Smooth muscle cell of the pulmonary artery (primary cell): ENCODE data around the gene SULT4A1. TPM values are rescaled to one million over a fixed set of nuclear protein-coding genes. Genes with fewer than 3 reads are reported as not detected.

ENCODE experiments used
- total RNA-seq: library from RNA; depleted of rRNA; stranded (reverse); fragments of >200 nt; gene quantifications from 2 replicates; pipeline ENCODE4 v1.2.3, GENCODE V29; 2014

The SULT4A1 gene, protein sequence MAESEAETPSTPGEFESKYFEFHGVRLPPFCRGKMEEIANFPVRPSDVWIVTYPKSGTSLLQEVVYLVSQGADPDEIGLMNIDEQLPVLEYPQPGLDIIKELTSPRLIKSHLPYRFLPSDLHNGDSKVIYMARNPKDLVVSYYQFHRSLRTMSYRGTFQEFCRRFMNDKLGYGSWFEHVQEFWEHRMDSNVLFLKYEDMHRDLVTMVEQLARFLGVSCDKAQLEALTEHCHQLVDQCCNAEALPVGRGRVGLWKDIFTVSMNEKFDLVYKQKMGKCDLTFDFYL
- total RNA-seq: 0.20 and 0.26 TPM in 2 replicates

DNA sequence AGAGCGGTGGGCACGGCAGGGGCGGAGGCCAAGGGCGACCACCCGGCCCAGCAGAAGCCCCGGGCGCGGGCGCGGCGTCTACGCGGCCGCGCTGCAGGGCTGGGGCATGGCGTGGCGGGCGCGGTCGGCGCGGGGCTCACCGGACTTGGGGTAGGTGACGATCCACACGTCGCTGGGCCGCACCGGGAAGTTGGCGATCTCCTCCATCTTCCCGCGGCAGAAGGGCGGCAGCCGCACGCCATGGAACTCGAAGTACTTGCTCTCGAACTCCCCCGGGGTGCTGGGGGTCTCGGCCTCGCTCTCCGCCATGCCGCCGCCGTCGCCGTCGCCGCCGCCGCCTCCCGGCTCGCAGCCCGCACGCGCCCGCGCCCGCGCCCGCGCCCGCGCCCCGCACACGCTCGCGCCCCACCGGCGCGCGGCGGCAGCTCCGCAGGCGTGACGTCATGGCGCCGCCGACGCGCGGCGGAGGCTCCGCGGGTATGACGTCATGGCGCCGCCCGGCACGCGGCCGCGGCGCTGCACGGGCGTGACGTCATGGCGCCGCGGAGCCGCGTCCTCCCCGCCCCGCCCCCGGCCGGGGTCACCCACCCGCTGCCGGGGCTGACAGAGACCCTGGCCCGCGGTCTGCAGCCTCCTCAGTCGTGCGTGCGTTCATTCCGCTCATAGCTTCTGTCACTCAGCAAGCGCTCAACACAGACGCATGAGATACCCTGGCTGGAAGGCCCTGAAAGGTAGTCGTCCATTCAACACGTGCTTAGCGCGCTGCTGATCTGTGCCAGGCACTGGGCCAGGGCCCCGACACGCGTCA is at the start of gene SULT4A1:
Gene SULT4A1 (minus strand): TSS at position 440 of the 808 bp plus-strand sequence. CDS start 131 bp downstream, at position 309.

DNA sequence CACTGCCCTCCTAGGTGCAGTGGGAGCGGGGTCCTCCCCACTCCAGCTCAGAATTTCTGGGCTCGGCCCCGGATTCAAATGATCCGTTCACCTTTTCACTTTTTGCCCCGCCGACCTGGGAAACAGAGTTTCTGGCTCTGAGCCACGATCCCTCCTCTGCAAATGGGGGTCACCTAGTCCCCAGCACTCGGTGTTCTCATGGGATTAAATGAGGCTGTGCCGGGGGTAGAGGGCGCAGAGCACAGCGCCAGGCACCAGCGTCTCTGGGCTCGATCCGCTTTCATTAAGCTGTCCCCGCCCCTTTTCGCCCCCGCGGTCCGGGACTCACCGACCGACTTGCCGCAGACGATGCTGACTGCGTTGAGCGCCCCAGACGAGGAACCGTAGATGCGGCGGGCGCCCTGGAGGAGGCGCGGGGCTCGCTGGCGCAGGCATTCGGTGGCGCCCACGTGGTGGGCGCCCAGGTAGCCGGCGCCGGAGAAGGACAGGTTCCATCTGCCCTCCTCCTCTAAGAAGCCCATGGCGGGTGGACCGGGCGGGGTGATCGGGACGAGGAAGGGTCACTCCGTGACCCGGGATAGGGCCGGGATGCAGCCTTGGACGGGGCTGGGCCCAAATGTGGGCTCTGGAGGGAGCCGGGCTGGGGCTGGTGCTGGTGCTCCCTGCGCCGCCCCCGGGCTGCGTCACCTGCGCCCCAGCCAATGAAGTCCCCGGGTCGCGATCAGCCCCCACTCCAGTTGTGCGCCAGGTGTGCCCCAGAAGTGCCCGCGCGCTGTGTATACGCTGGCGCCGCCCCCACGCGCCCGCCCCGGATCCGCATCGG is 29.3 kb upstream of the SULT4A1 start, which contains the start of gene PNPLA5:
Gene PNPLA5 (minus strand): TSS at position 654 of the 823 bp plus-strand sequence. CDS start 133 bp downstream, at position 521.

GRCh38 chr22:43812149-43812842 is 50.0 kb downstream of the SULT4A1 start, which contains the start of gene EFCAB6:
EFCAB6 (minus strand) TSS chr22:43812305; CDS start chr22:43782318, 29,987 bp downstream.

Other genes with a start within 250 kb of the SULT4A1 start
- 1.6 and 2.2 TPM in 2 replicates for gene EFCAB6, start 50.2 kb downstream of the SULT4A1 start, total RNA-seq
- not detected in 2 replicates for gene PNPLA5, start 29.5 kb upstream of the SULT4A1 start, total RNA-seq
- 2.3 and 5.5 TPM in 2 replicates for gene PNPLA3, start 61.3 kb upstream of the SULT4A1 start, total RNA-seq
- 34.7 and 37.5 TPM in 2 replicates for gene SAMM50, start 92.9 kb upstream of the SULT4A1 start, total RNA-seq
- 37.6 and 48.1 TPM in 2 replicates for gene PARVB, start 161.8 kb upstream of the SULT4A1 start, total RNA-seq